Measurements from ENCODE around the gene KIAA0232.

KIAA0232 gene

DNA sequence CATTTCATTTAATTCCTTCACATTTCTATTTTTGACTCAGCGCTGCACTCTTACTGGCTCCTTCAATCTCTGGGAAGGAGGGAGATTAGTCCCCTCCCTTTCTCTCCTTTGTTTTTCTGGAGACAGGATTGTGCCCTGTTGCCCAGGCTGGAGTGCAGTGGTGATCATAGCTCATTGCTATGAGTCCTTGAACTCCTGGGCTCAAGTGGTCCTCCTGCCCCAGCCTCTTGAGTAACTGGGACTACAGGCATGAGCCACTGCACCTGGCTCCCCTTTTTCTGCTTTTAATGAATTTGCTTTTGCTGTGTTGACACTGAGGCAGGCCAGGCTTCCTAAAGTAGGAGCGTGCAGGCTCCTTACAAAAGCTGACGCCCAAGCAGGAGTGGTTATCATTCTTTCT, 137.6 kb downstream of the KIAA0232 start:
- no peak for DNase-seq (ENCODE audit: low read depth)

DNA sequence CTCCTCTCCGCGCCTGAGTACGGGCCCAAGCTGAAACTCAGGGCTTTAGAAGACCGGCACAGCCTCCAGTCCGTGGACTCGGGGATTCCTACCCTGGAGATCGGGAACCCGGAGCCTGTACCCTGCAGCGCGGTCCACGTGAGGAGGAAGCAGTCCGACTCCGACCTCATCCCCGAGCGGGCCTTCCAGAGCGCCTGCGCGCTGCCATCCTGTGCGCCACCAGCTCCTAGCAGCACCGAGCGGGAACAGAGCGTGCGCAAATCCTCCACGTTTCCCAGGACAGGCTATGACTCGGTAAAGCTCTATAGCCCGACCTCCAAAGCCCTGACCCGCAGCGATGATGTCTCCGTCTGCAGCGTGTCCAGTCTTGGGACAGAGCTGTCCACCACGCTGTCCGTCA, 141.0 kb downstream of the KIAA0232 start:
- DNase-seq (ENCODE audit: low read depth), result no peak

DNA sequence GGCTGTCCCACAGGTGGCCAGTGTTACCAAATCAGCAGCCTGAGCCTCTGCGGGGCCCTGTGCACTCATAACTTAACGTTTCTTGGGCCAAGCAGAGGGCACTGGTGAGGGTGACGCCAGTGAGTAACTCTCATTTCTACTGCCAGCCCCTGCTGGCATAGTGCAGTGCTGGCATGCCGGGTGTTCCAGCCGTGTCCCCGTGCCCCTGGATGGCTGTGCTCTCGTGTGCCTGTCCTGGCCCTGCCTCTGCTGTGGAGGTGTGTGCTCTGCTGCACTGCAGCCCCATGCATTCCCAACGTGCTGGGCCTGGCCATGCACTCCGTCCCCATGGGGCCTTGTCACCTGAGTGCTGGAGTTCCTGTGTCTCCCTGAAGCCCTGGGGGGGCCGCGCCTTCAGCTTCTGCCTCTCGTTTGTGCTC, 141.8 kb downstream of the KIAA0232 start:
- no peak for DNase-seq (ENCODE audit: low read depth)

DNA sequence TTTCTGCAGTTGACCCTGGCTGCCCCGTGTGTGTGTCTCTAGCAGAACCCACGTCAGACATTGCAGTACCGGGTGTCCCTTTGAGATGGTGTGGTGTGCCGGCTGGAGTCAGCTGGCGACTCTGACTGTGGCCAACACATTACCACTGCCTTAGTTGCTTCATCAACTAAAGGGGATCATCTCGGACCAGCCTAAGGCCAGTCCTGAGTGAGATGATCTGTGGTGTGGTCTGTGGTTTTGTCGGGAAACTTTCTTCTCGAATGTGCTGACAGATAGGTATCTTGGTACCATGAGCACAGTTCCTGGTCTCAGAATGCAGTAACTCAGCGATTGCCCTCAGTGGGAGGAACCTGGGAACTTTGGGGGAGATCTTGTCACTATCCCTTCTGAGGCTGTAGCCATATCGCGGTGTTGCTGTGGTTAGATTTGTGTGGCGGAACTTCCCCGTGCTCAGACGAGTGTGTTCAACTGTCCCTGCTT, 142.9 kb downstream of the KIAA0232 start:
- no peak for DNase-seq (ENCODE audit: low read depth)

DNA sequence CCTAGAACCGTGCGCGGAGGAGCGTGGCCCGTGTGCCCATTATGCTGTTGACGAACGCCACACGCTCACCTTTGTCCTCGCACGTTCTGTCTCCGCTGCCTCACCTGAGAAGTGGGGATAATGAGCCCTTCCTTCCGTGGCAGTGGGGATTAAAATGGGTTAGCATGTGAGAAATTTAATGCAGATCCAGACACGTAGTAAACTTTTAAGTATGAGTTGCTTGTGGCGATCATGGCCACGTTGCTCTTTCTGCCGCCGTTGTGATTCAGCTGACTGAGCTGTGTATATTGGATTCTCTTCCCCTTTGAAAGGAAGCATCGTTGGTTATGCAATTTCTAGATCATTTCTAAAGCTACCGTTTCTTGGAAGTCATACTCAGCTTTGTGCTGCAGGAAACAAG, 143.6 kb downstream of the KIAA0232 start:
- DNase-seq (ENCODE audit: low read depth), result no peak

DNA sequence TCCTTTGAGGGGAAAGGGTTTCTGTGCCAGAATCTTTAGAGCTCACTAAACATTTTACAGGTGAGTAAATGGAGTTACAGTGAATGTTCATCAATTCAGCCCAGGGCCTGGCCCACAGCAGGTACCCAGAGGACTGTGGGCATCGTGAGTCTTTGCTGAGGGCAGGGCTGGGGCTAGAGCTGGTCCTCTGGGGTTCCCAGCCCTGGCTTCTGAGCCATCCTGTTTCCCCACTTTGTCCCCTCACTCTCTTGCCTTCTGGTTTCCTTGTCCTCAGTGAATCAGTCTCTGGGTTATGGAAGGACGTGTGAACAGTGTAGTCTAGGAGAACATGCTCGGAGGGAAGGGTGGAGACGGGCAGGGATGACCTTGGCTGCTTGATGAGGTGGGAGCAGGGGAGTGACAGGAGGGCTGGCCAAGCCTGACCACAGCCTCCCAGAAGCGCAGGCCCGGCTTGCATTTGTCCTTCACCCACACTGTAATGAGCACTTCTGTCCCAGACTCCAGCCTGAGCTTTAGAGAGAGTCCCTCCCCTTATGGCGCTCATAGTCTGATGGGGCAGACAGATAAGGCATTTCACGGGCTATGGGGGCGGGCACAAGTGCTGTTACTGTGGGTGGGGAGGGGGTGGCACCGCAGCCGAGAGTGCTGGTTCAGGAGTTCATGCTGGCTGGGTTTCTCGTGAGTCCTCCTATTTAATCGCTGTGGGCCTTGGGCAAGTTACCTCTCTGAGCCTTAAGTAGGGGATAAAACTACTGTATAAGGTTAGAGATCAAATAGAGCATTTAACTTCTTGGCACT, 144.4 kb downstream of the KIAA0232 start:
- no peak for DNase-seq (ENCODE audit: low read depth)

DNA sequence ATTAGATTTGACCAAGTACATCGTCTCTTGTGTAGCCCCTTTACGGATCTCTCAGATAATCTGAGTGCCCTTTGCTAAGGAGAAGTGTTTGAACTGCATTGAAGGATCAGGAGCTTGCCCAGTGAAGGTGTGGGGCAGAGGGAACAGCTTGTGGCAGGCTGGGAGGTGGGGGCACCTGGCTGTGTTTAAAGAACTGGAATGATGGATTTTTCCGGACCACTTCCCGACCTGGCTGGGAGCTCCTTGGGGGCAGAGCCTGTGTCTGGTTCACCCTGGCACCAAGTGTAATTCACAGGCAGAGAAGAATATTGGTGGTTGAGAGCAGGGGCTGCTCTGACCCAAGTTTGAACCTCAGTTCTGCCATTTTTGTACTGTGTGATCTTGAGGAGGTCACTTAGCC, 145.6 kb downstream of the KIAA0232 start:
- DNase-seq (ENCODE audit: low read depth), result no peak

DNA sequence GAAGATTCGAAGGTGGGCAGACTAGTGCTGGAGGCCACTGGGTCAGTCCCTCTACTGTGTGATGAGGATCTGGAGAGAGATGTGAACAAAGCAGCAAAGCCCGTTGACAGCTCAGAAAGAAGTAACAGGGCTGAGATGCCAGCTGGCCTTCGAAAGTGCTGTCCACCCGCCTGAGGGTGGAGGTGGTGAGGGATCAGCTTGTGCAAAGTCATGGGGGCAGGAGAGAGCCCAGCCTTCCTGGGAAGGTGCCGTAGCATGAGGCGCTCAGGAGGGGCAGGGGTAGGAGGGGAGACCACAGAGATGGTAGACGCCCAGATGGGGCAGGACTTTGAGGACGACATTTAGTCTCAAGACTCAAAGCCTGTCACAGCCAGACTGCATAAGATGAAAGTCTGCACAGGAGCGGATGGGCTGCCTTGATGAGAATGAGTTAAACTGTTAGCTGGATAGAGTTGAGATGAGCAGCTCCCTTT, 146.8 kb downstream of the KIAA0232 start:
- DNase-seq (ENCODE audit: low read depth), result no peak

DNA sequence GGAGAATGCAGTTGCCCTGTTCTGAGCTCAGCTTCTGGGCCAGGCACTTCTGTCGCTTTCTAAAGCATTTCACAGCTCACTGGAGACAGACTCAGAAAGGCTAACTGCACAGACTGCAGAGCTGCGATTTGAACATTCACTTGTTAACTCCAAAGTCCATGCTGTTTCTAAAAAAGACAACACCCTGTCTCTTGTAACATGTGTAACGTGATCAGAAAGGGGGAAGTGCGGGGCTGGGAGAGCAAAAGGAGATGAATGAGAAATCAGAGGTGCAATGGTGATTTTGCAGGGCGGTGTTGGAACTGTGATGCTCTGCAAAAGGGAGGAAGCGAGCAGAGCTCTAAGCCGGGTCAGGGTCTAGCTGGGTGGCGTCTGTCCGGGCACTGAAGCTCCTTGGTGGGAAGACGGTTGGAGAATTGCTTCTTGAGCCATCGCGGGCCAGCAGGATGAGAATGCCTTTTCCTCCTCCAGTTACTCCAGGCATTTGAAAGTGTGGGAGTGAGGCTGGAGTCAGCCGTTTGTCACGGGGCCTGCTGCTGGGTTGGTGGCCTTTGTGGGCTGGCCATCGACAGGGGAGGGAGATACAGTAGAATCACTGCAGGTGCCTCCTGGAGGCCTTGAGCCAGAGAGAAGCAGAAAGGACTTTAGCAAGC, 147.4 kb downstream of the KIAA0232 start:
- DNase-seq (ENCODE audit: low read depth), result no peak

DNA sequence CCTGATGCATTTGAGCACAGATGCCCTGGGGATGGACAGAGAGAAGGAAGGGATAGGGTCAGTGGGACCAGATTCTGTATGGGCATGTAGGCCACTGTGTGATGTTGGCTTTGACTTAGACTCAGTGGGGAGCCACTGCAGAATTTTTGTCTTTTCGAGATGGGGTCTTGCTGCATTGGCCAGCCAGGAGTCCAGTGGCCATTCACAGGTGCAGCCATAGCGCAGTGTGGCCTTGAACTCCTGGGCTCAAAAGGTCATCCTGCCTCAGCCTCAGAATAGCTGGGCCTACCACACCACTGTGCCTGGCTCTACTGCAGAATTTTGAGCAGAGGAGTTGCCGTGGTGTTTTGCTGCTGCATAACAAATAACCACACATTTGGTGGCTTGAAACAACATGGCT, 149.9 kb downstream of the KIAA0232 start:
- DNase-seq (ENCODE audit: low read depth), result no peak

DNA sequence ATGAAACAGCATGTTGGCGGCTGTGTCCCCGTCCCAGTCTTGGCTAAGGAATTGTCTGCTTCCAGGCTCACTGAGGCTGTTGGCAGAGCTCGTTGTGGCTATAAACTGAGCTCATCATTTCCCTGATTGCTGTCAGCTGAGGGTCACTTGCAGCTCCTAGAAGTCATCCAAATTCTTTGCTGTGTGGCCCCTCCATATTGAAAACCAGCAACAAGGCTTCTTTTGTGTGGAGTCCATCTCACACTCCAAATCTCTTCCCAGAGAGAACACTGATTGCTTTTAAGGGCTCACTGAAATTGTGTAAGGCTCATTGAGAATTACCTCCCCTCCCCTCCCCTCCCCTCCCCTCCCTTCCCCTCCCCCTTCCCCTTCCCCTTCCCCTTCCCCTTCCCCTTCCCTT, 150.4 kb downstream of the KIAA0232 start:
- DNase-seq (ENCODE audit: low read depth), result no peak

Measured in GM04504 (cell line).